A673 (cell line): ENCODE measurements around the gene GRK4. TPM values are rescaled to one million over a fixed set of nuclear protein-coding genes. Genes with fewer than 3 reads are reported as not detected.
A peak's percentile ranks its signal among the peaks of the same experiment; 100 is the strongest.

Source experiments
- BruUV-seq: library from RNA; stranded (reverse); fragments of 400-500 nt; replicated peaks from 2 replicates; lab custom pipeline; 2021; lab: Mats Ljungman, UMichigan
- CTCF ChIA-PET: fragments of 300-600 bp; sonication (Branson Sonifier 250); formaldehyde crosslinking; loops from one replicate; lab custom pipeline; 2022; ENCODE audit warnings: antibody characterized with exemption; lab: Charles Lee
- POLR2A ChIA-PET: fragments of 300-600 bp; sonication (Branson Sonifier 250); formaldehyde crosslinking; loops from one replicate; lab custom pipeline; 2022; ENCODE audit warnings: antibody characterized with exemption; ENCODE audit not compliant: low non-redundant PET; lab: Charles Lee
- DNase-seq: peaks from one replicate; pipeline ENCODE4 v3.0.0-alpha.2; 2015; ENCODE audit warnings: low spot score
- H3K27ac ChIP-seq: fragments of 200-600 bp; sonication (generic); 2 replicates; pipeline ENCODE4 v1.5.1; 2016; ENCODE audit warnings: mixed run types, low read depth, mild to moderate bottlenecking, mixed read lengths, antibody characterized with exemption, low read length; ENCODE audit not compliant: poor library complexity, severe bottlenecking
- H3K27me3 ChIP-seq: fragments of 200-600 bp; sonication (generic); replicated peaks from 2 replicates; pipeline ENCODE4 v1.6.1; 2017; ENCODE audit warnings: mixed run types, low read depth, mild to moderate bottlenecking, mixed read lengths, antibody characterized with exemption, low read length; ENCODE audit not compliant: insufficient read depth, poor library complexity
- H3K36me3 ChIP-seq: fragments of 200-600 bp; sonication (generic); 2 replicates; pipeline ENCODE4 v1.6.1; 2016; ENCODE audit warnings: mixed run types, mild to moderate bottlenecking, mixed read lengths, antibody characterized with exemption, low read length; ENCODE audit not compliant: insufficient read depth, poor library complexity, severe bottlenecking
- H3K4me1 ChIP-seq: fragments of 200-600 bp; sonication (generic); 2 replicates; pipeline ENCODE4 v1.6.1; 2017; ENCODE audit warnings: mixed run types, mild to moderate bottlenecking, mixed read lengths, antibody characterized with exemption, low read length; ENCODE audit not compliant: insufficient read depth, poor library complexity, severe bottlenecking
- H3K4me3 ChIP-seq: fragments of 200-600 bp; sonication (generic); 2 replicates; pipeline ENCODE4 v1.5.1; 2016; ENCODE audit warnings: low read depth, mixed run types, mild to moderate bottlenecking, mixed read lengths, low read length; ENCODE audit not compliant: poor library complexity, severe bottlenecking
- H3K9me3 ChIP-seq: fragments of 200-600 bp; sonication (generic); 2 replicates; pipeline ENCODE4 v1.6.1; 2016; ENCODE audit warnings: mixed run types, low read depth, mild to moderate bottlenecking, mixed read lengths, antibody characterized with exemption, low read length; ENCODE audit not compliant: poor library complexity, severe bottlenecking
- CTCF ChIP-seq: fragments of 300-800, 200-600 bp; sonication (generic); conservative IDR thresholded peaks from 2 replicates; pipeline ENCODE4 v1.5.1; 2017; ENCODE audit warnings: low read depth, mild to moderate bottlenecking, antibody characterized with exemption, low read length, moderate library complexity, mixed read lengths
- EZH2 ChIP-seq: fragments of 200-600 bp; sonication (generic); IDR thresholded peaks from 2 replicates; pipeline ENCODE4 v1.6.1; 2017; ENCODE audit warnings: borderline replicate concordance, low read depth, mild to moderate bottlenecking, mixed read lengths, antibody characterized with exemption, low read length; ENCODE audit not compliant: poor library complexity, severe bottlenecking
- intact Hi-C: fragments of 100-400 bp; cut with micrococcal nuclease; formaldehyde crosslinking; loops from one replicate; pipeline ENCODE4 v1.10.0; 2022; ENCODE audit not compliant: unreplicated experiment
- total RNA-seq: library from RNA; stranded (reverse); gene quantifications from 2 replicates; pipeline ENCODE4 v1.2.3, GENCODE V29; 2021

The GRK4 gene
- total RNA-seq, 1 experiment from 2014 or later, result 5.9 TPM

- no TSS peak for BruUV-seq
- intact Hi-C loops, result no loop called here
- CTCF ChIA-PET, result no interaction called here
- Histone ChIP-seq H3K27ac (peak overlapping the region; percentile 76), H3K4me3 (peak overlapping the region; percentile 53), H3K4me1 (peaks cover 10% of the 10 kb centered on the region), H3K27me3 (no peaks in the 10 kb centered on the region), H3K9me3 (no peaks in the 10 kb centered on the region), H3K36me3 (no peaks in the 10 kb centered on the region)
- TF ChIP-seq EZH2, result no peak
- POLR2A ChIA-PET, result no interaction called here
- DNase-seq, result peak; percentile 88
Measured at GRCh38 chr4:3073158-3074077, 110.0 kb downstream of the GRK4 start.

GRCh38 chr4:3074078-3074845 is 110.9 kb downstream of the GRK4 start, which contains the start of the genes HTT and HTT-AS:
HTT (plus strand) TSS chr4:3074681; CDS start chr4:3074826, 145 bp downstream.
HTT-AS (minus strand) TSS chr4:3074538.
- no TSS peak for BruUV-seq
- Histone ChIP-seq H3K27me3 (no peaks in the 10 kb centered on the region), H3K4me3 (peak within 1 kb of the TSS; percentile 94), H3K4me1 (peaks cover 10% of the 10 kb centered on the region), H3K27ac (peak within 1 kb of the TSS; percentile 83), H3K36me3 (no peaks in the 10 kb centered on the region), H3K9me3 (no peaks in the 10 kb centered on the region)
- ChIA-PET POLR2A (interaction anchor here (0.8 kb wide), 1 partner anchor 11 kb away, joined by 3 read pairs; no protein-coding TSS in a partner anchor), CTCF (no interaction called here)
- intact Hi-C loops, result no loop called here
- TF ChIP-seq CTCF (no peak), EZH2 (no peak)
- peak; percentile 95 for DNase-seq

- H3K36me3 ChIP-seq, result no peaks in the 10 kb centered on the region
- no peaks in the 10 kb centered on the region for H3K27me3 ChIP-seq
- peak overlapping the region; percentile 94 for H3K4me3 ChIP-seq
- H3K9me3 ChIP-seq, result no peaks in the 10 kb centered on the region
- peak; percentile 83 for DNase-seq
- intact Hi-C loops, result no loop called here
- peak overlapping the region; percentile 83 for H3K27ac ChIP-seq
- peaks cover 10% of the 10 kb centered on the region for H3K4me1 ChIP-seq
- no peak for TF ChIP-seq CTCF
- TF ChIP-seq EZH2, result no peak
- BruUV-seq, result no TSS peak
- POLR2A ChIA-PET, result interaction anchor here (0.8 kb wide), 1 partner anchor 12 kb away, joined by 3 read pairs; no protein-coding TSS in a partner anchor
- CTCF ChIA-PET, result no interaction called here
Measured at GRCh38 chr4:3074846-3075651, 111.7 kb downstream of the GRK4 start.
